Measurements from ENCODE around the gene EIF4G1.

- TF ChIP-seq POLR2A (IDR thresholded peaks at IDR 0.05; ENCODE audit: extremely low read depth, insufficient read length) (no peak), CTCF (IDR thresholded peaks at IDR 0.05; ENCODE audit: low read depth, low read length) (no peak)
Observed at GRCh38 chr3:184300378-184300720, 14.1 kb upstream of the EIF4G1 start.
